HT1080 (cell line): ENCODE results near the gene MCF2L. TPM values are rescaled to one million over a fixed set of nuclear protein-coding genes. Genes with fewer than 3 reads are reported as not detected.
"Not testable (repeated sequence)": the region's sequence is repeated elsewhere in the genome, so short reads cannot be mapped to it uniquely, and the experiment has no call there.

Source experiments
- DNase-seq: peaks from one replicate; pipeline ENCODE4 v3.0.0-alpha.2; 2015; ENCODE audit warnings: low read depth
- total RNA-seq: library from RNA; depleted of rRNA; stranded (reverse); fragments of >200 nt; shearing (Covaris generic); gene quantifications from 2 replicates; pipeline ENCODE4 v1.2.3, GENCODE V29; 2014

The MCF2L gene
- total RNA-seq, 1 experiment from 2014 or later = 0.53 TPM

DNA sequence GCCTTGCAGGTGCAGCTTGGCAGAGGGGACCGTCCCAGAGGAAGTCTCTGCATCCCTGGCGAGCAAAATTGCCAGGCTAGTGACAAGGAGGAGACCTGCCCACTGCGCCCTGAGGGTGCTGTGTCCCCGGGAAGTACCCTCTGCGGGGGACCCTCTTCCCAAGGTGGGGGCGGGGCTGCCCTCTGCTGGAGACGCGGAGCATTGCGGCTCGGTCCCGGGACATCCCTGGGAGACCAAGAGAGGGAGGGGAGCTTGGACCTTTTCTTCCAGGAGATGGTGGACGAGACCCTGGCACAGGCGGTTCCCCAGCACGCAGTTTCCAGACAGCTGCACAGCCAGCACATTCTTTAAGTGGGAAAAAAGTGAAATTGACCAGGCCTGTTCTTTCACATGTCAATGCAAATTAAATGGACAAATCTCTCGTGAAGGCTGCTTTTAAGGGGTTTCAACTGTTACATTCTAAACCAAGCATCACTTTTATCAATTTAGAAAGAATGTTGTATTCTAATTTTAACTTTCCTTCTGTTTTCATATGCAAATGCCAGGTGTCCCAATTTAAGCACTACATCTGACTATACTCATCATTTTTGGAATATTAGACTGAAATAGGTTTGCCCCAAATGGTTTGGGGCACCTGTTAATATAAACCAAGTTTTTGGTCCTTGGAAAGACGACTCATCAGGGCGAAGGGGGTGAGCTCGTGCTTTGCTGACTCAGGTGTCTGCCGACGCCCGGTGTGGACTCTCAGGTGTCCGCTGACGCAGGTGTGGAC is 60.7 kb downstream of the MCF2L start:
- DNase-seq = no peak

DNA sequence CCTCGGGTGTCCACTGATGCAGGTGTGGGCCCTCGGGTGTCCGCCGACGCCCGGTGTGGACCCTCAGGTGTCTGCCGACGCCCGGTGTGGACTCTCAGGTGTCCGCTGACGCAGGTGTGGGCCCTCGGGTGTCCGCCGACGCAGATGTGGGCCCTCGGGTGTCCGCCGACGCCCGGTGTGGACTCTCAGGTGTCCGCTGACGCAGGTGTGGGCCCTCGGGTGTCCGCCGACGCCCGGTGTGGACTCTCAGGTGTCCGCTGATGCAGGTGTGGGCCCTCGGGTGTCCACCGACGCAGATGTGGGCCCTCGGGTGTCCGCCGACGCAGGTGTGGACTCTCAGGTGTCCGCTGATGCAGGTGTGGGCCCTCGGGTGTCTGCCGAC is 61.2 kb downstream of the MCF2L start:
- not testable (repeated sequence) for DNase-seq

DNA sequence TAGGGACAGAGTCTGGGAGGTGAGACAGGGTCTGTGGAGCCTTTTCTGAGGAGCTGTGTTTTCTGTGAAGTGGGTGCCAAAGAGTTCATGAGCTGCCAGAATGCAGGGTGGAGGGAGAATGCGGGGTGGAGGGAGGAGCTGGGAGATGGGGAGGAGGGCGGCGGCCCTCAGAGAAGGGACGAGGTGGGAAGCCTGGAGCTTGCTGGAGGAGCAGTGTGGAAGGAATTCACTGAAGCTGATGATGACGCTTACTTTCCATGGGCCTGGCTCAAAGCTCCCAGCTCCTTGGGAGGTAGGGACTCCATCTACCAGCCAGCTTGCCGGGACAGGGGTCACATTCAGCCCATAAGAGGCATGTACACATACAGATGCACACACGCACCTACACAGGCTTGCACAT is 62.5 kb downstream of the MCF2L start:
- no peak for DNase-seq

DNA sequence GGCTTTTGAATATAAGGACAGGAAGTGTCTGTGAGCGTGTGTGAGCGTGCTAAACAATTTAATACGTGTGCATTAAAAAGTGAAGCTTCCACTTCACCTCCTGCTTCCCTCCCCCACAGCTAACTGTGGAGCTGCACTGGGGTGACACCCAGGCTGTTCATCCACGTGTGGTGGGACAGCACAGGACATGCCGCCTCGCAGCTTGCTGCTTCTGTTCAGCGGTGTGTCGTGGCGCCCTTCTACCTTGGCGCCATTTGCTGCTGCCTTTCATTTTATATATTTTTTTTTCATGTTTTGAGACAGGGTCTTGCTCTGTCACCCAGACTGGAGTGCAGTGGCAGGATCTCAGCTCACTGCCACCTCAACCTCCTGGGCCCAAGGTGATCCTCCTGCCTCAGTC is 63.3 kb downstream of the MCF2L start:
- DNase-seq = no peak

DNA sequence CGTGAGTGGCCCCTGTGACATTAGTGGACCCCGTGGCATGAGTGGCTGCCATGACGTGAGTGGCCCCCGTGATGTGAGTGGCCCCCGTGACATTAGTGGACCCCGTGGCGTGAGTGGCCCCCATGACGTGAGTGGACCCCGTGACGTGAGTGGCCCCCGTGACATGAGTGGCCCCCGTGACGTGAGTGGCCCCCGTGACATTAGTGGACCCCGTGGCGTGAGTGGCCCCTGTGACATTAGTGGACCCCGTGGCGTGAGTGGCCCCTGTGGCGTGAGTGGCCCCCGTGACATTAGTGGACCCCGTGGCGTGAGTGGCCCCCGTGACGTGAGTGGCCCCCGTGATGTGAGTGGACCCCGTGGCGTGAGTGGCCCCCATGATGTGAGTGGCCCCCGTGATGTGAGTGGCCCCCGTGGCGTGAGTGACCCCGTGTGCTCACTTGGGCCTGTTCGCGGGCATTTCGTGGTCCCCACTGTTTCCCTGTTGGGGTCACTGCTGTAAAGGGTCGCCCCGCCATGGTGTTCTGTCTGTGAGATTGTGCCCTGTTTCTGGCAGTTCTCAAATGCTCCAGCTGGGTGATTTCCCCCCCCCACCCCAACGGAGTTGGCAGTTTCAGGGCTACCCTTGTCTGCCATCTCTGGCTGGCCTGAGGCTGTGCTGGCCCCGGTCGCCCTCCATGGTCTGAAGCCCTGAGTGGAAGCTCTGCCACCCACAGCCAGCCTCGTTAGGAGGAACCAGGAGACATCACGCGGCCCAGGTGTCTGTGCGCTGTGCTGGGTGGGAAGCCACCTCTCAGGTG is 64.2 kb downstream of the MCF2L start:
- DNase-seq = no peak

DNA sequence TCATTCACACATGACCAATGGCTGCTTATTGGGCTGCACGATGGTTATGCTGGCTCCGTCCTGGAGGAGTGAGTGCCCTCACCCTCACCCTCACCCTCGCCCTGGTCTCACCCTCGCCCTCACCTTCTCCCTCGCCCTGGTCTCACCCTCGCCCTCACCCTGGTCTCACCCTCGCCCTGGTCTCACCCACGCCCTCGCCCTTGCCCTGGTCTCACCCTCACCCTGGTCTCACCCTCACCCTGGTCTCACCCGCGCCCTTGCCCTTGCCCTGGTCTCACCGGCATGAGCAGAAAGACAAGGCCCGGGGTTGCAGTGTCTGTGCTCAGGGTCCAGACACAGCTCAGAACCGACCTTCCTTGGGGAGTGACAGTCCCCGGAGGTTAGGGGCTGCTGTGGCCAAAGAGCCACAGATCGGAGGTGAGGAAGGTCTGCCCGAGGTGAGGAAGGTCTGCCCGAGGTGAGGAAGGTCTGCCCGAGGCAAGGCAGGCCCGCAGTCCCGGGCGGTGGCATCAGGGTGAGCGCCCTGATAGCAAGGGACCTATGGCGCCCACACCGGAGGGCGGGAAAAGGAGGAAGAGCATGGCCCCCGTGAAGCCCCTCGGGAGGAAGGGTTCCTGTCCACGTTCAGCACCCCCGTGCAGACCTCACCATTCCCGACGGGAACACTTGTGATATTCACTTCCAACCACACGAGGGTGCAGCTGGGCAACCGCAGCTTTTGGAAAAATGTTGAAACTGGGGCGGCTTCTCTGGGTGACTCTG is 65.6 kb downstream of the MCF2L start:
- DNase-seq = peak; percentile 51

DNA sequence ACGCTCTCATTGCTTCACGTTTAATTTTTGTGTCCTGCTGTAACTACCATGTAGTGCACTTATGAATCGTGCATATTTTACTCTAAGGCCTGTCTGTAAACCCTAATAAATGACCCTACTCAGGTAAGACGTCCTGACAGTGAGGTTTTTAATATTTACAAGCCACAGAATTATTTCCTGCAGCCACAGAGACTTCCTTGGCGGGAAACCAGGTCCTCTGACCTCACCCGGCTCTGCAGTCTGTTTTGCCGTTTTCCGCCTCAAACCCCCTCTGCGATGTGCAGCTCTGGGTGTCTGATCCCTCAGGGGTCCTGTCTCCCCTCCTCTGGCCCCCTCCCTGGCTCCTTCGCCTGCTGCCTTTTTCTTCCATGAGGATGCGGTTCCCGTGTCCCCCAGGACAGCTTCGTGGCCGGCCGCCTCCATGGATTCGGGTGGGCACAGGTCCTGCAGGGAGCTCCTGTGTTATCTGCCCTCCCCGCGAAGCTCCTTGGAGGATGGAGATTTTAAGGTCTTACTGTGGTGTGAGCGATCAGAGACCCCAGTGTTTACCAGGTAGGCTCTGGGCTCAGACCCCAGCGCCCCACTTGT is 66.3 kb downstream of the MCF2L start:
- no peak for DNase-seq

DNA sequence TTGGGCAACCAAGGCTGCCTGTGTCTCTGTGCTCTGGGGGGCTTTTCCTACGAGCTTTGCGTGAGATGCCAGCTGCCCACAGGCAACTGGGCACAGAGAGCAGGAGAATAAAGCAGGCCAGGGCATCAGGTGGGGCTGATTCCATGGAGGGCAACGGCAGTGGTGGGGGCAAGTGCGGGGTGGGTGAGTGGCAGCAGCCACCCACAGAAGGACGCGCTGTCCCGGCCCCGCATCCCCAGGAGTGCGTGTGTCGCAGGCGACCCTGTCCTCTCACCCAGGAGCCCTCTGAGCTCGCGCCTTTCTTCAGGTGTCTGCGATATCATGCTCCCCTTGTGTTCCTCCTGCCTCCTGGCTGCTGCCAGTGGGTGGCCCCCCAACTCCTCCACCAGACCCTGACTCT is 67.4 kb downstream of the MCF2L start:
- DNase-seq = no peak

DNA sequence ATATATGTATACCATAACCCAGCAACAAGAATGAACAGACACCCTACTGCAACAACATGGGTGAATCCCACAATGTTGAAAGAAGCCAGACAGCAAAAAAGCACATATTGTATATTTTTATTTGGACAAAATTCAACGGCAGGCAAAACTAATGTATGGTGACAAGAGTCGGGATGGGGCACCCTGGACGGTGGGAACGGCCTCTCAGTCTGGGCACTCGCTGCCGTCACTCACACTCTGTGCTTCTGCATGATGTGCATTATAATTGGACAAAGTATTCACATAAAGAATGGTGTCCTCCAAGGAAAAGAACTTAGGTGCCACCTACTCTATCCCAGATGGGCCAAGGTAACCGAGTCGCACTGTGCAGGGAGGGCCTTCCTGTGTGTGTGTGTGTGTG is 71.0 kb downstream of the MCF2L start:
- no peak for DNase-seq

DNA sequence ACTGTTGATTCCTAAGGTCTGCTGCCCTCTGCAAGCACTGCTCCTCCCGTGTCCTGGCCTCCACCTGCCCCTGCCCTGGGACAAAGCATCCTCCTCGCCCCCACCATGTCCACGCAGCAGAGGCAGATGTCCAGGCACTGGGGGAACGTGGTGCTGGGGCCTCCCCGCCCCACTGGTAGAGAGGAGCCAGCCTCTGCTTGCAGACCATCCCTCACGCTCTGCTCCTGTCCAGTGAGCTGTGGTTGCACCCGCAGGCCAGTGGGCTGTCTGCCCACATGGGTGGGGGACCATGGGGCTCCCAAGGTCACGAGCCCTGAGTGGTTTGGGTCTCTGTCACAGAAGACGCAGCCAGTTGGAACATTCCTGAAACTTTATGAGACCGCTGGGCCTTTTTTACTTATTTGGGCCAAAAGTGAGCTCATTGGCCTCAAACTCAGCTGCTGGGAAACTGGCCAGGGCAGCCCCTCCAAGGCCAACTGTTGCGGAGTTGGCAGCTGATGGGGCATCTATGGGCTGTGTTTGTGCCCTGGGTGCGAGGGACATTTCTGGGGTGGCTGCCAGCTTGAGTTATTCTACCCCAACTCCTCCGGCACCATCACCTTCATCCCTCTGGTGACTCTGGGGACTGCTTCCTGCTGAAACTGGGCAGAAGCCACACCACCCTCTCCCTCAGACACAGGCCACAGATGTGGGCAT is 71.7 kb downstream of the MCF2L start:
- DNase-seq = no peak

DNA sequence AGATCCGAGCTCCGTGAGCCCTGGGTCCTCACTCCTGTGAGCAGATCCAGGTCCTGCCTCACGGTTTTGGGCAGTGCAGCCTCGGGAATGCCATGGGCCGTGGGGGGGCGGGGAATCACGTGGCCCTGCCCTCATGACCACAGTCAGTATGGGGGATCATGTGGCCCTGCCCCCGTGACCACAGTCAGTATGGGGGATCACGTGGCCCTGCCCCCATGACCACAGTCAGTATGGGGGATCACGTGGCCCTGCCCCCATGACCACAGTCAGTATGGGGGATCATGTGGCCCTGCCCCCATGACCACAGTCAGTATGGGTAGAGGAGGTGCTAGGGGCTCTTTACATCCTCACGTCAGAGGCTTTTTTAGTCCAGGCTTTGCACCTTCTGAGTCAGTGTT is 72.3 kb downstream of the MCF2L start:
- no peak for DNase-seq

DNA sequence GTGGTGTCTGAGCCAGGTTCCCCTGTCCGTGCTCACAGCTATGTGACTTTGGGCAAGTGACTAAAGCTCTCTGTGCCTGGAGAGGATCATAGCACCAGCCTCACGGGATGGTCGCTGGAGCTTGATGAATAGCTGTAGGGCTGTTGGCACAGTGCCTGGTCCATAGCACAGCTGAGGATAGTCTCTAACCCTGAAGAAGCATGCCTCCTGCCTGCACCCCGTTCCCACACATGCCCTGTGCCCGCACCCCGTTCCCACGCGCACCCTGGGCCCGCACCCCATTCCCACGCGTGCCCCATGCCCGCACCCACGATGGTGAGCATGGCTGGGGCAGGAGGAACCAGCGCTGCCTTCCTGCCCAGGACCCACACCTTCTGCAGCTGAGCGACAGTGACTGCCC is 72.9 kb downstream of the MCF2L start:
- DNase-seq = no peak

DNA sequence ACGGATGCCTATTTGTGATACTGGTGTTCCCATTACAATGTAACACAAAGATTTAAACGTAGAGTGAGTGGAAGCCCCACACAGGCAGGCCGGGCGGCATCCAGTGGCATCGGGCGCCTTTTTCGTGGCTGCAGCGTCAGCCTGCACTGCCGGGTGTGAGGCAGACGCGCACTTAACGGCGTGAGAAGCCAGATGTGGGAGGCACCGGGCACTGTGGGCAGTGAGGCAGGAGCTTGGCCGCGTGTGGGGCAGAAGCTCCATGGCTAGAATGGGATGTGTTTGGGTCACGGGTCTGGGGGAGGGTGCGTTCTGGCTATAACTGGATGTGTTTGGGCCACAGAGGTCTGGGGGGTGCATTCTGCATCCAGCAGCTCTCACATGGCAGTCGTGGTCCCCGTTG is 73.4 kb downstream of the MCF2L start:
- no peak for DNase-seq

DNA sequence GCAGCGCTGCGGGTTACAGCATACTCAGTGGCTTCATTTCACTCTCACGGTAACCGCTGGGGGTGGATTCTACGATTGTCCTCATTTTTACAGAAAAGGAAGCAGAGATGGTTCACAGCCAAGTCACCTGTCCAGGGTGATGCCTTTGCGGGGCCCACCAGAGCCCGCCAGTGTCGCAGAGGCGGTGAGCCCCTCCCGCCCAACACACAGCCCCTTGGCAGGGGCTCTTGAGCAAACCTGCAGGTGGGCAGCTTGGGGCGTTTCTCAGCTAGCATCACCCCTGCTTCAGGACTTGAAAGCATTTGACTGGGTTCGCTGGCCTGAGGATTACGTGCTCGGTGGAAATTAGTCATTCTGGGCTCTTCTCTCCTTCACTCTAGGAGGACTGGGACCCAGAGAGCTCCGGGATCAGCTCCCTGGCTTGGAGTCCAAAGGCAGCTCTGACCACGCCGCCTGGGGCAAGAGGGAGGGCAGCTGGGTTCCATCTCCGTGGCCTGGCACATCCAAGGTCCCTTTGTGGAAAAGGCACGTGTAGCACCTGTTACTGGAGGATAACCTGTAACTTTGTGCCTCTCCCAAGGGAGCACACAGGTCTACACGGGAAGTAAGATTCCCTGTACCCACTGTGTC is 74.1 kb downstream of the MCF2L start:
- no peak for DNase-seq

DNA sequence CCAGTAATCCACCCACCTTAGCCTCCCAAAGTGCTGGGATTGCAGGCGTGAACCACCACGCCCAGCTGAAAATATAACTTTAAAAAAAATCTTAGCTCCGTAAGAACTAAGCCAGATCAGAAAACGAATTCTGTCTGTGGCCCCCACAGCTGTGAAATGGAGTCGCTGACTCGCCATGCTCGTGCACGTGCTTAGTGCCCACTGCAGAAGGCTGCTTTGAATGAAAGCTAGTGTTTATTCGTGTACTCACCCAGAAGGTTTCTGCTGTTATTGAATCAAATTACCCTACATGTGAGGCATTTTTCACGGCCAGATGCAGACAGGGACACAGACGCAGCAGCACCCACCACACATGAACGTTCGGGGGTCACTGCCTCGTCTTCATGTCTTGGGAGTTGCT is 74.9 kb downstream of the MCF2L start:
- DNase-seq = no peak

DNA sequence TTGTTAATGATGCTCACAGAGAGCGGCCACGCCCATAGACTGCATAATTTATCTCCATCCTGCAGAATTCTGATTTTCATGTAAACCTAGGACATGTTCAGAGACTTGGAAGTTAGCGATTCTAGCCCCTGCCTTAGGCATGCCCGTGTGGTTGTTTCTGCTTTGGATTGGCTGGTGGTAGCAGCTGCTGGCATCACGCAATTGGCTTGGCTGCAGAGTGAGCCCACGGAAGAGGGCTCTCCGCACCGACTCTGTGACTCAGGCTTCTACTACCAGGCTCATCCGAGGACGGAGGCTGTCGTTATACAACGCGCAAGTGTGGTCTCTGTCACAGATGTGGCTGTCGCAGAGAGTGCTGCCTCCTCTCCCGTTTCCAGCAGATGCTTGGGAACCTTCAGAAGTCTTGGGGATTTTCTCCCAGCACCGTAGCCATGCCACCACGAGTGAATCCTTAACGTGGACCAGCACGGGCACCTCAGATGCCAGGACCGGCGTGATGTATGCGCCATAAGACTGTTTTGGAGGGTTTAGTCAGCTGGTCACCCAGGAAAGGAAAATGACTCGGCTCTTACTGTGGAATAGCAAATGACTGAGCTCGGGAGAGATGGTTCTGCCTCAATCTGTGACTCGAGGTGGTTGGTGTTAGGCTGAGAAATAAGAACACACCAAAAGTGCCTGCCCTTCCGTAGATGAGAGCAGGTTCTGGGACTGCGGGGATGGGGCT is 75.5 kb downstream of the MCF2L start:
- DNase-seq = peak; percentile 38

DNA sequence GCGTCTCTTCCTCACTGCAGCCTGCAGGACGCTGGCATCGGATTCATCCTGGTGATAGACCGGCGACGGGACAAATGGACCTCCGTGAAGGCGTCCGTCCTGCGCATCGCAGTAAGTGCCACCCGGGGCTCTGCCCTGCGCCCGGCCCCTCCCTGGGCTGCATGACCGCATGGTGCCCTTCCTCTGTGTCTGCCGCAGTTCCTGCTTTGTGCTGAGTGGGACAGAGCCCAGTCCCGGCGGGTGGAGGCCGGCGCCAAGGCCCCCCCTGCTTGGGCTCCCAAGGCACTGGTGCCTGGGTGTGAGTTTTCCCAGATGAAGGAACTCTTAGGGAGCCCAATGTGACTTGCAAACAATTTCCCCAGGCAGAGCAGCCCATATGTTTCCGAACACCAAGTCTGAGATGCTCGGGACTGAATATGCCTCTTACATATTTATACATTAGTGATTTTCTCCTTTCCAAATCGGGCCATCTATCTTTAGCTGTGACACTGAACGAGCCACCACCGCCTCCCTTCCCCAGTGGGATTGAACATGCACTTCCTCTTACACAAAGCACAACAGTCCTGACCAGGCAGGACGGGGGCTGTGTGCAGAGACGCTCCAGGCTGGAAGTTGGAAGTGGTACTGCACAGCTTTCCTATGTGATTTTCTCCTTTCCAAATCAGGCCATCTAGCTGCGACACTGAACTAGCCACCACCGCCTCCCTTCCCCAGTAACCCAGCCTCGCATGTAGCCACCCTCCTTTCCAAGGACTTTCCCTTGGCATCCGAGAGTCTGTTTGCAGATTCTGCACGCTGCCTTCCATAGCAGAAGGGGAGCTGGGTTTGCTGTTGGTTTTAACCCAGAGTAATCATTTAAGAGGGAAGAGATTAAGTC is 76.5 kb downstream of the MCF2L start:
- DNase-seq = no peak

DNA sequence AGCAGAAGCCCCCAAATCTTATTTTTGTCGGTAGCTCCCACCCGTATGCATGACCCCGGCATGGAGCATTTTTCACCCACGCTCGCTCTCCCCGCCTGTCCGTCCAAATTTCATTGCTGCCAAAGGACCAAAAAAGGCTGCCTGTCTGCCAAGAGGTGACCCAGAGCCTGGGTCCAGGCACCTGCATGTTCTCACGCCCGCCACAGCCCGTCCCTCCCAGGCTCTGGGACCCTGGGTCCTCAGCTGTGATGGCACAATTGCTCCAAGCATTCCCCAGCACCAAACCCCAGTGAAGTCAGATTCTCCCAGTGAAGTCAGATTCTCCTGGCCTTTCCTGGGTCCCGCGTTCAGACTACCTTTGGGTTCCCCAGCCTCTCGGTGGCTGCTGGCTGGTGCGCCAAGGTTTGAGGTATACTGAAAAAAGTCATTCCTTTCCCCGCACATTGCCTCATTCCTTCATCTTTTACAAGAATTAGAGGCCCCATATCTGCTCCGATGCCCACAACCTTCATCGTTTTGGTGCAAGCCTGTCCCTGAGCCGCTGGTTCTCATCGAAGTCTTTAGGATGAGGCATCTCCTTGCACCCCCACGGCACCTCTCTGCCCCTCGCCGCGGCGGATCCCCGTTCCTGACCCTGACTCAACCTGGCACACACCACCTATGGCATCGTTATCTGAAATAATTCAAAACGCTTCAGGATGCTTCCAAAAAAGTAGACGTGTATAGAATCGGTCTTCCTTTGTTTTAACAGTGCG is 77.3 kb downstream of the MCF2L start:
- DNase-seq = no peak
